OCI-LY3 (cell line): ENCODE results near the gene SGIP1.

Experiments used
- EZH2phosphoT487 ChIP-seq: fragments of 200-600 bp; shearing (Covaris generic); IDR thresholded peaks from 2 replicates; pipeline ENCODE4 v1.6.1; 2018; ENCODE audit warnings: antibody characterized with exemption, mixed run types, low read depth
- TF ChIP-seq, protein P1 (sequence below): fragments of 200-600, 300-600 bp; sonication (generic); IDR thresholded peaks from 2 replicates; pipeline ENCODE4 v1.5.1; 2014; ENCODE audit warnings: antibody characterized with exemption, low read length, low read depth

DNA sequence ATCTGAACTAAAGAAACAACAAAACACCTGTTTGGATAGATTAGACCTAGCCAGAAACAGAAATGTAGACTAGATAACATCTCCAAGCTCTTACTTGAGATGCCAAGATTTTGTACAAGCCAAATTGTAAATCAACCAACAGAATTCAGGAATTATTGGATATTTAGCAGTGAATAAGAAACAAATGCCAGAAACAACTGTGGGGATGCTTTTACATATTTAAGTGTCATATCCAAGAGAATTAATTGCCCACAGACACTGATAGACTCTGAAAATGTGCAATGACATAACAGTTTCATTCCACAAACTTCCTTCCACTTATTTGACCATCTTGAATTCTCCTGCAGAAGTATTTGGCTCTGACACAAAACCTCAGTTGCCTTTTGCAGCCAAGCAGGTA, 92.3 kb downstream of the SGIP1 start:
- TF ChIP-seq, protein P1, sequence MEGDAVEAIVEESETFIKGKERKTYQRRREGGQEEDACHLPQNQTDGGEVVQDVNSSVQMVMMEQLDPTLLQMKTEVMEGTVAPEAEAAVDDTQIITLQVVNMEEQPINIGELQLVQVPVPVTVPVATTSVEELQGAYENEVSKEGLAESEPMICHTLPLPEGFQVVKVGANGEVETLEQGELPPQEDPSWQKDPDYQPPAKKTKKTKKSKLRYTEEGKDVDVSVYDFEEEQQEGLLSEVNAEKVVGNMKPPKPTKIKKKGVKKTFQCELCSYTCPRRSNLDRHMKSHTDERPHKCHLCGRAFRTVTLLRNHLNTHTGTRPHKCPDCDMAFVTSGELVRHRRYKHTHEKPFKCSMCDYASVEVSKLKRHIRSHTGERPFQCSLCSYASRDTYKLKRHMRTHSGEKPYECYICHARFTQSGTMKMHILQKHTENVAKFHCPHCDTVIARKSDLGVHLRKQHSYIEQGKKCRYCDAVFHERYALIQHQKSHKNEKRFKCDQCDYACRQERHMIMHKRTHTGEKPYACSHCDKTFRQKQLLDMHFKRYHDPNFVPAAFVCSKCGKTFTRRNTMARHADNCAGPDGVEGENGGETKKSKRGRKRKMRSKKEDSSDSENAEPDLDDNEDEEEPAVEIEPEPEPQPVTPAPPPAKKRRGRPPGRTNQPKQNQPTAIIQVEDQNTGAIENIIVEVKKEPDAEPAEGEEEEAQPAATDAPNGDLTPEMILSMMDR: no peak
- TF ChIP-seq EZH2phosphoT487: no peak
